ENCODE measurements around the gene SIT1. TPM values are rescaled to one million over a fixed set of nuclear protein-coding genes. Genes with fewer than 3 reads are reported as not detected.

The SIT1 gene
- total and polyA plus RNA-seq, 8 donors = 0.27 to 2.4 (median 0.55) TPM

DNA sequence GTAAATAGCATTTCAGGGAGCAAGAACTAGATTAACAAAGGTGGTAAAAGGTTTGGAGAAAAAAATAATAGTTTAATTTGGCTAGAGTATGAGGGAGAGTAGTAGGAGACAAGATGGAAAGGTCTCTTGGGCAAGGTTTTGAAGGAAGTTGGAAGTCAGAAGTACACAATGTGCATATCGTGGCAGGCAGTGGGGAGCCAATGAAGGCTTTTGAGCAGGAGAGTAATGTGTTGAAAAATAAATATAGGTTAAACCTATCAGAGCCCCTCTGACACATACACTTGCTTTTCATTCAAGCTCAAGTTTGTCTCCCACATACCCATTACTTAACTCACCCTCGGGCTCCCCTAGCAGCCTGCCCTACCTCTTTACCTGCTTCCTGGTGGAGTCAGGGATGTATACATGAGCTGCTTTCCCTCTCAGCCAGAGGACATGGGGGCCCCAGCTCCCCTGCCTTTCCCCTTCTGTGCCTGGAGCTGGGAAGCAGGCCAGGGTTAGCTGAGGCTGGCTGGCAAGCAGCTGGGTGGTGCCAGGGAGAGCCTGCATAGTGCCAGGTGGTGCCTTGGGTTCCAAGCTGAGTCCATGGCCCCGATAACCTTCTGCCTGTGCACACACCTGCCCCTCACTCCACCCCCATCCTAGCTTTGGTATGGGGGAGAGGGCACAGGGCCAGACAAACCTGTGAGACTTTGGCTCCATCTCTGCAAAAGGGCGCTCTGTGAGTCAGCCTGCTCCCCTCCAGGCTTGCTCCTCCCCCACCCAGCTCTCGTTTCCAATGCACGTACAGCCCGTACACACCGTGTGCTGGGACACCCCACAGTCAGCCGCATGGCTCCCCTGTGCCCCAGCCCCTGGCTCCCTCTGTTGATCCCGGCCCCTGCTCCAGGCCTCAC, 22.6 kb upstream of the SIT1 start, which contains the start of gene CA9:
Gene CA9 (plus strand): TSS at position 797 of the 893 bp plus-strand sequence. CDS start 32 bp downstream, at position 829.
- TF ChIP-seq, protein P1, sequence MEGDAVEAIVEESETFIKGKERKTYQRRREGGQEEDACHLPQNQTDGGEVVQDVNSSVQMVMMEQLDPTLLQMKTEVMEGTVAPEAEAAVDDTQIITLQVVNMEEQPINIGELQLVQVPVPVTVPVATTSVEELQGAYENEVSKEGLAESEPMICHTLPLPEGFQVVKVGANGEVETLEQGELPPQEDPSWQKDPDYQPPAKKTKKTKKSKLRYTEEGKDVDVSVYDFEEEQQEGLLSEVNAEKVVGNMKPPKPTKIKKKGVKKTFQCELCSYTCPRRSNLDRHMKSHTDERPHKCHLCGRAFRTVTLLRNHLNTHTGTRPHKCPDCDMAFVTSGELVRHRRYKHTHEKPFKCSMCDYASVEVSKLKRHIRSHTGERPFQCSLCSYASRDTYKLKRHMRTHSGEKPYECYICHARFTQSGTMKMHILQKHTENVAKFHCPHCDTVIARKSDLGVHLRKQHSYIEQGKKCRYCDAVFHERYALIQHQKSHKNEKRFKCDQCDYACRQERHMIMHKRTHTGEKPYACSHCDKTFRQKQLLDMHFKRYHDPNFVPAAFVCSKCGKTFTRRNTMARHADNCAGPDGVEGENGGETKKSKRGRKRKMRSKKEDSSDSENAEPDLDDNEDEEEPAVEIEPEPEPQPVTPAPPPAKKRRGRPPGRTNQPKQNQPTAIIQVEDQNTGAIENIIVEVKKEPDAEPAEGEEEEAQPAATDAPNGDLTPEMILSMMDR (IDR thresholded peaks at IDR 0.05) = no peak
- DNase-seq (no peak), ATAC-seq (peak; percentile 30)
- Histone ChIP-seq H3K4me1 (peaks cover 6 to 12% of the 10 kb centered on the region in 2 donors), H3K27me3 (peaks cover 9 to 30% of the 10 kb centered on the region in 2 donors), H3K36me3 (no peaks in the 10 kb centered on the region), H3K4me3 (no peak within 1 kb of the TSS), H3K9me3 (no peaks in the 10 kb centered on the region), H3K27ac (no peak within 1 kb of the TSS)
- intact Hi-C loops (cut with DNase I) = no loop called here

DNA sequence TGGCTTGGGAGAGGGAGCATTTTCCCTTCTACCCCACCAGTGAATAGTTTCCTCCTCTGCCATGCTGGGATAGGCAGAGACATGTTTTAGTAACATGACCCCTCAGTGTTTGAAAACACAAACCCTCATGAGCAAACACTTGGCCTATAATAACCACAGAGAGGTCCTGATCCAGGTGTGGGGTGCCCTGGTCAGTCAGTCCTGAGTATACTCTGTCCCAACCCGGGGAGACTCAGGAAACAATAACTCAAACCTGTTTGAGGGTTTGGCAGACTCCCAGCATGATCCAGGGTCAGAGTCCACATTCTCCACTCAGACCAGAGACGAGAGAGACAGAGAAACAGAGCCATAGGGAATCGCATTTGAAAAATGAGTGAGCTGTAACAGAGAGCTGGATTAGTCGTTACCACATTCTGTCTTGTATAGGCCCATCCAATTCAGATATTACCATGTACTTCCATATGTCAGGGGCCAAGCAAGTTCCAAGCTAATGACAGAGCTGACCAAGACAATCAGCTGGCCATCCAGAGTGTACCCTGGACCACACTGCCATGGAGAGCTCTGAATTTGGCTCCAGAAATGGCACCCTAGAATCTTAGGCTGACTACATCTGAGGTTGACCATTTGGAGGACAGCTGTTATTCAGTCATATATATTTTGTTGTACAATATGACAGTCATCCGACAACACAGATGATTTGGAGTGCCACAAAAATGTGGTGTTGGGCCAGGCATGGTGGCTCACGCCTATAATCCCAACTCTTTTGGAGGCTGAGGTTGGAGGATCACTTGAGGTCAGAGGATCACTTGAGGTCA, 18.8 kb upstream of the SIT1 start:
- intact Hi-C loops (cut with DNase I) = loop anchor here in 1 of 2 donors (10.0 kb wide), 1 partner anchor 55 kb away; no protein-coding TSS in a partner anchor
- no peak overlapping the region for H3K27ac ChIP-seq
- no peak overlapping the region for H3K4me3 ChIP-seq
- peaks cover 0 to 4% of the 10 kb centered on the region in 2 donors for H3K27me3 ChIP-seq
- DNase-seq (no peak), ATAC-seq (no peak)
- peaks cover 0 to 16% of the 10 kb centered on the region in 2 donors for H3K4me1 ChIP-seq
- H3K9me3 ChIP-seq = no peaks in the 10 kb centered on the region
- TF ChIP-seq, protein P1 (IDR thresholded peaks at IDR 0.05) = no peak
- H3K36me3 ChIP-seq = no peaks in the 10 kb centered on the region

DNA sequence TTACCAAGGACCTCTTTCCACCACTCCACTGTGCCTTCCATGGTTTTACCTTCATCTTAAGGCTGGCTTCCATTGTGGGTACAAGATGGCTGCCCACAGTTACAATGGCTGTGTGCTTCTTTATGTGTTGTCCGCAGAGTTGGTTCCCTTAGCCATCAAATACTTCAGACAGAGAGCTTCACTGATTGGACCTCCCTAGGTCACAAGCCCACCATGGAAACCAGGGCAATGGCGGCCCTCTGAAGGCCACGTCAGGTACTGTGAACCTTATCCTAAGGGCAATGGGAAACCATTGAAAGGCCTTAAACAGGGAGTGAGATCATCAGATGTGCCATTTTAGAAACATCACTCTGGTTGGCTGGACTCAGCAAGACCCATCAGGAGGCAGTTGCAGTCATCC, 17.2 kb upstream of the SIT1 start:
- ATAC-seq (no peak), DNase-seq (no peak)
- H3K4me3 ChIP-seq = no peak overlapping the region
- intact Hi-C loops (cut with DNase I) = loop anchor here in 1 of 2 donors (10.0 kb wide), 1 partner anchor 57 kb away; no protein-coding TSS in a partner anchor
- no peaks in the 10 kb centered on the region for H3K9me3 ChIP-seq
- peaks cover 0 to 20% of the 10 kb centered on the region in 2 donors for H3K4me1 ChIP-seq
- no peak overlapping the region for H3K27ac ChIP-seq
- no peaks in the 10 kb centered on the region for H3K36me3 ChIP-seq
- H3K27me3 ChIP-seq = no peaks in the 10 kb centered on the region
- TF ChIP-seq, protein P1 (IDR thresholded peaks at IDR 0.05) = no peak

DNA sequence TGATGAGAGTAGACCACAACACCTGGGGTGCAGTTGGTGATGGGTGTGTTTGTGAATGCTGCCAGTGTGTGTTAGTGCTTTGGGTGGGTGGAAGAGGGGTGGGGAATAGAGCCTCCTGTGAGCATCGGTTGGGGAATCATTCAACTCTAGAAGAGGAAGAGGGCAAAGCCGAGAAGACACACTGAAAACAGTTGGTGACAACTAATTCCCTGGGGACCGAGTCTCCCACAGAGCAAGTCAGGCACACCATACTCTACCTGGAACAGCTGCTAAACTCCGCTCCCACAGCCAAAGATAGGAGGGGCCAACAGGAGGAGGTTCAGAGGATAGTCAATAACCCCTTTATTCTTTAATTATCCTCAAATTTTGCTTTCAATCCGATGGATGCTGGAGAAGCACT, 15.8 kb upstream of the SIT1 start:
- peaks cover 0 to 6% of the 10 kb centered on the region in 2 donors for H3K36me3 ChIP-seq
- intact Hi-C loops (cut with DNase I) = loop anchor here in 1 of 2 donors (10.0 kb wide), 1 partner anchor 58 kb away; no protein-coding TSS in a partner anchor
- DNase-seq = no peak
- peaks cover 0 to 33% of the 10 kb centered on the region in 2 donors for H3K4me1 ChIP-seq
- ATAC-seq = no peak
- no peaks in the 10 kb centered on the region for H3K9me3 ChIP-seq
- TF ChIP-seq, protein P1 (IDR thresholded peaks at IDR 0.05) = no peak
- no peak overlapping the region for H3K4me3 ChIP-seq
- H3K27me3 ChIP-seq = no peaks in the 10 kb centered on the region
- no peak overlapping the region for H3K27ac ChIP-seq
